GM12878 (cell line): Measurements from ENCODE around the gene CWC22. TPM values are rescaled to one million over a fixed set of nuclear protein-coding genes. Genes with fewer than 3 reads are reported as not detected.

Experiments
- ATAC-seq: fragments of 200-7000 bp; cut with Tn5 transposase; 3 replicates; pipeline ENCODE4 v1.9.1; 2020; ENCODE audit warnings: mild to moderate bottlenecking, moderate library complexity
- BruUV-seq: library from RNA; stranded (reverse); fragments of 400-500 nt; replicated peaks from 2 replicates; lab custom pipeline; 2021; lab: Mats Ljungman, UMichigan
- CTCF ChIA-PET: fragments of 300-600 bp; sonication (Branson Sonifier 250); formaldehyde crosslinking; extraction: SDS; loops from one replicate; lab custom pipeline; 2021; ENCODE audit warnings: inconsistent platforms; lab: Yijun Ruan, JAX
- POLR2A ChIA-PET: fragments of 350-600 bp; formaldehyde crosslinking; extraction: SDS; loops from one replicate; lab custom pipeline; 2021; ENCODE audit warnings: inconsistent platforms; lab: Charles Lee
- RAD21 ChIA-PET: fragments of 300-600 bp; sonication (Branson Sonifier 250); formaldehyde crosslinking; loops from one replicate; lab custom pipeline; 2023; ENCODE audit warnings: antibody characterized with exemption; ENCODE audit not compliant: unreplicated experiment; lab: Charles Lee
- SMC1A ChIA-PET: fragments of 300-600 bp; sonication (Branson Sonifier 250); formaldehyde crosslinking; loops from one replicate; lab custom pipeline; 2023; ENCODE audit not compliant: unreplicated experiment, uncharacterized antibody; lab: Charles Lee
- DNase-seq: peaks from one replicate; pipeline ENCODE4 v3.0.0-alpha.2; 2011; ENCODE audit warnings: low read depth, low spot score
- FAIRE-seq: peaks from 3 replicates; lab custom pipeline; 2011; peaks lifted over from hg19 to GRCh38; lab: Jason Lieb, UNC
- H2AFZ ChIP-seq: 2 replicates; pipeline ENCODE4 v1.6.0; 2011; ENCODE audit warnings: low read depth, low read length, control low read depth; ENCODE audit not compliant: control insufficient read depth
- H3K27ac ChIP-seq: 2 replicates; pipeline ENCODE4 v1.5.1; 2011; ENCODE audit warnings: control low read depth; ENCODE audit not compliant: control insufficient read depth, insufficient read depth
- H3K27me3 ChIP-seq, 2 experiments: replicated peaks in 1 of 2; 2 replicates each; pipeline versions ENCODE4 v1.6.0 to v1.6.1; 2011; ENCODE audit warnings: low read length in 1 of 2; ENCODE audit not compliant: control insufficient read depth in 2 of 2, insufficient read depth in 2 of 2
- H3K36me3 ChIP-seq, 2 experiments: 2 replicates each; pipeline ENCODE4 v1.5.1; 2011; ENCODE audit warnings: low read length in 1 of 2; ENCODE audit not compliant: control insufficient read depth in 2 of 2, insufficient read depth in 2 of 2
- H3K4me1 ChIP-seq: 2 replicates; pipeline ENCODE4 v1.6.1; 2011; ENCODE audit warnings: mild to moderate bottlenecking, low read length, moderate library complexity, mixed read lengths; ENCODE audit not compliant: control insufficient read depth, insufficient read depth
- H3K4me2 ChIP-seq: 2 replicates; pipeline ENCODE4 v1.6.0; 2011; ENCODE audit warnings: control low read depth; ENCODE audit not compliant: control insufficient read depth, insufficient read depth
- H3K4me3 ChIP-seq: fragments of 200-600 bp; sonication (generic); 2 replicates; pipeline ENCODE4 v1.5.1; 2016
- H3K79me2 ChIP-seq: 2 replicates; pipeline ENCODE4 v1.6.0; 2011; ENCODE audit warnings: low read length; ENCODE audit not compliant: control insufficient read depth, insufficient read depth
- H3K9ac ChIP-seq: 2 replicates; pipeline ENCODE4 v1.8.0; 2011; ENCODE audit warnings: low read length, control low read depth, mixed read lengths; ENCODE audit not compliant: control insufficient read depth, insufficient read depth
- H3K9me3 ChIP-seq: replicated peaks from 3 replicates; pipeline ENCODE4 v1.5.1; 2011; ENCODE audit warnings: mild to moderate bottlenecking, low read length; ENCODE audit not compliant: control insufficient read depth, insufficient read depth
- H4K20me1 ChIP-seq: 2 replicates; pipeline ENCODE4 v1.6.0; 2011; ENCODE audit not compliant: control insufficient read depth, insufficient read depth
- BACH1 ChIP-seq: fragments of 450-650 bp; IDR thresholded peaks from 2 replicates; pipeline ENCODE4 v1.6.1; 2017; ENCODE audit warnings: mild to moderate bottlenecking, borderline replicate concordance
- BCLAF1 ChIP-seq: fragments of 450-650 bp; IDR thresholded peaks from 2 replicates; pipeline ENCODE4 v1.6.1; 2017; ENCODE audit warnings: antibody characterized with exemption, mild to moderate bottlenecking, moderate library complexity
- EP300 ChIP-seq, 2 experiments: fragments of 150-350 bp in 1 of 2; IDR thresholded peaks; 2 replicates each; pipeline ENCODE4 v1.6.1; 2011 to 2012; ENCODE audit warnings: low read depth in 2 of 2, low read length in 2 of 2, borderline replicate concordance in 1 of 2, improper control_type of control experiment in 1 of 2, inconsistent platforms in 1 of 2; ENCODE audit not compliant: control insufficient read depth in 1 of 2
- EZH2 ChIP-seq: IDR thresholded peaks from 2 replicates; pipeline ENCODE4 v1.6.1; 2012; ENCODE audit warnings: low read depth, mild to moderate bottlenecking, control low read depth, inconsistent platforms, low read length, borderline replicate concordance; ENCODE audit not compliant: control insufficient read depth
- HDAC2 ChIP-seq: fragments of 200-600 bp; sonication (generic); IDR thresholded peaks from 2 replicates; pipeline ENCODE4 v1.6.1; 2017
- LARP7 ChIP-seq: fragments of 450-650 bp; IDR thresholded peaks from 2 replicates; pipeline ENCODE4 v1.6.1; 2017; ENCODE audit warnings: mild to moderate bottlenecking
- MEF2B ChIP-seq: fragments of 450-650 bp; IDR thresholded peaks from 2 replicates; pipeline ENCODE4 v1.6.1; 2018; ENCODE audit warnings: mild to moderate bottlenecking, moderate library complexity; ENCODE audit not compliant: partially characterized antibody, poor library complexity, severe bottlenecking
- NR2C1 ChIP-seq: fragments of 450-650 bp; IDR thresholded peaks from 2 replicates; pipeline ENCODE4 v1.6.1; 2017; ENCODE audit warnings: antibody characterized with exemption, mild to moderate bottlenecking, moderate library complexity
- NR2F1 ChIP-seq: fragments of 450-650 bp; conservative IDR thresholded peaks from 2 replicates; pipeline ENCODE4 v1.6.1; 2017; ENCODE audit warnings: mild to moderate bottlenecking
- NRF1 ChIP-seq: conservative IDR thresholded peaks from 2 replicates; pipeline ENCODE4 v1.6.1; 2011; ENCODE audit warnings: mild to moderate bottlenecking, low read depth, low read length, improper control_type of control experiment
- STAT3 ChIP-seq: IDR thresholded peaks from 2 replicates; pipeline ENCODE4 v1.6.1; 2011; ENCODE audit warnings: low read depth, low read length, improper control_type of control experiment
- ZSCAN29 ChIP-seq: fragments of 450-650 bp; IDR thresholded peaks from 2 replicates; pipeline ENCODE4 v1.6.1; 2017; ENCODE audit warnings: mild to moderate bottlenecking, moderate library complexity
- WGBS: methylation state at CpG from one replicate; pipeline ENCODE4 v1.1.6; 2016; ENCODE audit warnings: low lambda C conversion rate; ENCODE audit not compliant: insufficient replicate concordance, insufficient coverage; ENCODE audit errors: missing lambda C conversion rate; 5-methylcytosine and 5-hydroxymethylcytosine counted together
- in situ Hi-C: fragments of 300-500 bp; cut with MboI; formaldehyde crosslinking; loops from 9 replicates; pipeline ENCODE4 v1.14.3; 2018; ENCODE audit warnings: mixed read lengths
- intact Hi-C: fragments of 100-400 bp; cut with micrococcal nuclease; formaldehyde crosslinking; loops from one replicate; pipeline ENCODE4 v1.14.2; 2022; ENCODE audit not compliant: unreplicated experiment
- polyA plus RNA-seq, 11 experiments: library from polyadenylated mRNA; depleted of rRNA in 4 of 11; unstranded in 6 of 11; stranded (reverse) in 5 of 11; fragments of >200 nt; fragmentation: Nextera tagmentation in 4 of 11; fragmentation: Illumina TruSeq in 1 of 11; extraction: Ambion mirVana in 4 of 11; extraction: Trizol in 1 of 11; gene quantifications; 1 replicate in 1 of 11; 2 replicates in 10 of 11; pipeline versions ENCODE4 v1.2.1 to v1.2.3, GENCODE V29; 2011 to 2016; ENCODE audit warnings: inconsistent platforms in 2 of 11, missing spikeins in 2 of 11, low read depth in 1 of 11
- total RNA-seq, 4 experiments: library from RNA; depleted of rRNA in 3 of 4; stranded (reverse); fragments of >200 nt in 3 of 4; fragmentation: Illumina TruSeq in 1 of 4; extraction: Trizol in 1 of 4; gene quantifications; 2 replicates each; pipeline versions ENCODE4 v1.2.1 to v1.2.3, GENCODE V29; 2013 to 2021
- TF ChIP-seq, protein P1 (sequence below): IDR thresholded peaks from 2 replicates; pipeline ENCODE4 v1.6.1; 2011; ENCODE audit warnings: mild to moderate bottlenecking, low read depth, low read length, moderate library complexity; ENCODE audit not compliant: insufficient replicate concordance
- TF ChIP-seq, protein P2 (sequence below): fragments of 450-650 bp; formaldehyde crosslinking; IDR thresholded peaks from 2 replicates; pipeline ENCODE4 v1.4.0; 2020; ENCODE audit warnings: mild to moderate bottlenecking, moderate library complexity

Gene CWC22
- total and polyA plus RNA-seq, 10 of the 15 experiments (the other 5 are each of a cell fraction or from before 2014, with no cell fraction given): 8.2 to 38.5 (median 26.3) TPM

DNA sequence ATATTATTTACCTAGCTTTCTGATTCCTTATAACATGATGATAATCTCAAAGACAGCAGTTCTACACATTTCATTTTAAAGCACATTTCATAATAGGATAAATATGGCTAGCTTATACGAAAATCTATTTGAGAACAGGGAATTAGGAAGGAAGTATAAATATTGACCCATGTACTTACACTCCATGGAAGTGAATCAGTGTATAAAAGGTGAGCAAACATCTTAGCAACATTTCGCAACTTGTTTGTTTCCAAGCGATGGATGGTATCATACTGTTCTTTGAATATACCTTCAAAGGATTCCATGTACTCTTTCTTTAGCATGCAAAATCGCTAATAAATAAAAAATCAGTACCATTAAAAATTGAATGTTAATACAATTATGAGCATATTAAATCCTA lies 53.1 kb downstream of the CWC22 start:
- ChIA-PET CTCF (no interaction called here), SMC1A (interaction anchor here (1.2 to 1.8 kb wide), 5 partner anchors 21 to 49 kb away, joined by 3 to 4 read pairs (median 4); no protein-coding TSS in a partner anchor), POLR2A (no interaction called here), RAD21 (no interaction called here)
- H4K20me1 ChIP-seq: no peaks in the 10 kb centered on the region
- in situ Hi-C loops (no loop called here), intact Hi-C loops (no loop called here)
- no peak overlapping the region for H3K4me2 ChIP-seq
- H2AFZ ChIP-seq: no peak overlapping the region
- TF ChIP-seq EZH2 (no peak), BCLAF1 (no peak), HDAC2 (no peak), MEF2B (no peak), NR2F1 (no peak), NR2C1 (no peak), EP300 (IDR thresholded peaks at IDR 0.05; ENCODE audit: borderline replicate concordance in 1 of 2, control insufficient read depth in 1 of 2, low read depth in 2 of 2, low read length in 2 of 2) (no peak), NRF1 (no peak), ZSCAN29 (no peak), BACH1 (no peak), STAT3 (no peak), LARP7 (no peak)
- TF ChIP-seq, protein P1, sequence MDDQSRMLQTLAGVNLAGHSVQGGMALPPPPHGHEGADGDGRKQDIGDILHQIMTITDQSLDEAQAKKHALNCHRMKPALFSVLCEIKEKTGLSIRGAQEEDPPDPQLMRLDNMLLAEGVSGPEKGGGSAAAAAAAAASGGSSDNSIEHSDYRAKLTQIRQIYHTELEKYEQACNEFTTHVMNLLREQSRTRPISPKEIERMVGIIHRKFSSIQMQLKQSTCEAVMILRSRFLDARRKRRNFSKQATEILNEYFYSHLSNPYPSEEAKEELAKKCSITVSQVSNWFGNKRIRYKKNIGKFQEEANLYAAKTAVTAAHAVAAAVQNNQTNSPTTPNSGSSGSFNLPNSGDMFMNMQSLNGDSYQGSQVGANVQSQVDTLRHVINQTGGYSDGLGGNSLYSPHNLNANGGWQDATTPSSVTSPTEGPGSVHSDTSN: no peak
- TF ChIP-seq, protein P2, sequence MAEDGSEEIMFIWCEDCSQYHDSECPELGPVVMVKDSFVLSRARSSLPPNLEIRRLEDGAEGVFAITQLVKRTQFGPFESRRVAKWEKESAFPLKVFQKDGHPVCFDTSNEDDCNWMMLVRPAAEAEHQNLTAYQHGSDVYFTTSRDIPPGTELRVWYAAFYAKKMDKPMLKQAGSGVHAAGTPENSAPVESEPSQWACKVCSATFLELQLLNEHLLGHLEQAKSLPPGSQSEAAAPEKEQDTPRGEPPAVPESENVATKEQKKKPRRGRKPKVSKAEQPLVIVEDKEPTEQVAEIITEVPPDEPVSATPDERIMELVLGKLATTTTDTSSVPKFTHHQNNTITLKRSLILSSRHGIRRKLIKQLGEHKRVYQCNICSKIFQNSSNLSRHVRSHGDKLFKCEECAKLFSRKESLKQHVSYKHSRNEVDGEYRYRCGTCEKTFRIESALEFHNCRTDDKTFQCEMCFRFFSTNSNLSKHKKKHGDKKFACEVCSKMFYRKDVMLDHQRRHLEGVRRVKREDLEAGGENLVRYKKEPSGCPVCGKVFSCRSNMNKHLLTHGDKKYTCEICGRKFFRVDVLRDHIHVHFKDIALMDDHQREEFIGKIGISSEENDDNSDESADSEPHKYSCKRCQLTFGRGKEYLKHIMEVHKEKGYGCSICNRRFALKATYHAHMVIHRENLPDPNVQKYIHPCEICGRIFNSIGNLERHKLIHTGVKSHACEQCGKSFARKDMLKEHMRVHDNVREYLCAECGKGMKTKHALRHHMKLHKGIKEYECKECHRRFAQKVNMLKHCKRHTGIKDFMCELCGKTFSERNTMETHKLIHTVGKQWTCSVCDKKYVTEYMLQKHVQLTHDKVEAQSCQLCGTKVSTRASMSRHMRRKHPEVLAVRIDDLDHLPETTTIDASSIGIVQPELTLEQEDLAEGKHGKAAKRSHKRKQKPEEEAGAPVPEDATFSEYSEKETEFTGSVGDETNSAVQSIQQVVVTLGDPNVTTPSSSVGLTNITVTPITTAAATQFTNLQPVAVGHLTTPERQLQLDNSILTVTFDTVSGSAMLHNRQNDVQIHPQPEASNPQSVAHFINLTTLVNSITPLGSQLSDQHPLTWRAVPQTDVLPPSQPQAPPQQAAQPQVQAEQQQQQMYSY (CRISPR knock-in tag): no peak
- H3K9me3 ChIP-seq: no peaks in the 10 kb centered on the region
- DNase-seq (no peak), FAIRE-seq (no peak), ATAC-seq (no peak)
- WGBS: 99% methylated on average over 4 of the region's 4 CpGs
- no peak overlapping the region for H3K9ac ChIP-seq
- no peak overlapping the region for H3K4me3 ChIP-seq
- H3K36me3 ChIP-seq: peaks cover 6 to 14% of the 10 kb centered on the region in 2 experiments
- H3K27me3 ChIP-seq: no peaks in the 10 kb centered on the region
- no peaks in the 10 kb centered on the region for H3K4me1 ChIP-seq
- BruUV-seq: no TSS peak
- no peaks in the 10 kb centered on the region for H3K79me2 ChIP-seq
- no peak overlapping the region for H3K27ac ChIP-seq
